HG03354 (cell line): ENCODE results near the gene AKAP8L.

Experiments
- ATAC-seq: cut with Tn5 transposase; IDR thresholded peaks from one replicate; pipeline ENCODE4 v1.9.1; 2021; ENCODE audit warnings: mild to moderate bottlenecking; ENCODE audit not compliant: unreplicated experiment, poor library complexity, severe bottlenecking

The AKAP8L gene

GRCh38 chr19:15436826-15437110, 18.0 kb upstream of the AKAP8L start:
- ATAC-seq = no peak

- ATAC-seq = no peak
Observed at GRCh38 chr19:15436012-15436825, 17.4 kb upstream of the AKAP8L start.

- ATAC-seq = no peak
Observed at GRCh38 chr19:15433519-15434069, 14.8 kb upstream of the AKAP8L start.

DNA sequence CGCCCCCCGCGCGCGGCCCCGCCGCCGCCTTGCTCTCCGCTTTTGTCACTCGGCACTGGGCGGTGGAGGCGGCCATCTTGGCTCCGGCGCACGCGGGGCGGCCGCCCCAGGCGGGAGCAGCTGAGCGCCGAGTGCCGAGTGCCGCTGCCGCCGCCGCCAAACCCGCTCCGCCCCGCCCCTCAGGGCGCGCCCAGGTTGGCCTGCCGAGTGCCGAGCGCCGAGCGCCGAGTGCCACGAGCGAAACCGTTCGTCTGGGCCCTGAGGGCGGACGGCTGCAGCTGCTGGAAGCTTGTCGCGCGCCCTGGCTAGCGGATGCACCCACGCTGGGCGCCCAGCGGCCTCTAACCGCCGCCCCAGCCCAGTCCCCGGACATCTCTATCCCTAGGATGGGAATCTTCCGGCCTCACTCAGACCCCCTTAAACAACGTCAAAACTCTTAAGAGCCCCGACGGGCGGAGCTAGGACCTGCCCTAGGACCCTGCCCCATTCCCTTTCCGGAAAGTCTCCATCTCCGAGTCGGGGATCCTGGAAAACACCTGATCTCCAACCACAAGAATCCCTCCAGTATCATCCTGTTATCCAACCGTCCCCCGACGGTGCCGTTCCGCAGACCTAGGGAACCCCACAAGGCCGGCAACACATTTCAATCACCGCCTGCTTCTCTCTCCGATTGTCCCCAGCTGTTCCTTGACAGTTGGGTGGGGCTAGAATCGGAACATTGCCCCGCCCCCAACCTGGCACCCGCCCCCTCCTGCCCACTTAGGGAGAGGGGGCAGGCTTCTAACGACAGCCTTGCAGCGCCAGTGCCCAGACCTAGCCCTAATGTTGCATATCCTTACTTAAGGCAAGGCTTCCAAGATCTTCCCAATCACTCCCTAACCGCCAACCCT, 14.1 kb upstream of the AKAP8L start:
- ATAC-seq = peak; percentile 71

- ATAC-seq = peak; percentile 21
Observed at GRCh38 chr19:15432018-15432494, 13.3 kb upstream of the AKAP8L start.

DNA sequence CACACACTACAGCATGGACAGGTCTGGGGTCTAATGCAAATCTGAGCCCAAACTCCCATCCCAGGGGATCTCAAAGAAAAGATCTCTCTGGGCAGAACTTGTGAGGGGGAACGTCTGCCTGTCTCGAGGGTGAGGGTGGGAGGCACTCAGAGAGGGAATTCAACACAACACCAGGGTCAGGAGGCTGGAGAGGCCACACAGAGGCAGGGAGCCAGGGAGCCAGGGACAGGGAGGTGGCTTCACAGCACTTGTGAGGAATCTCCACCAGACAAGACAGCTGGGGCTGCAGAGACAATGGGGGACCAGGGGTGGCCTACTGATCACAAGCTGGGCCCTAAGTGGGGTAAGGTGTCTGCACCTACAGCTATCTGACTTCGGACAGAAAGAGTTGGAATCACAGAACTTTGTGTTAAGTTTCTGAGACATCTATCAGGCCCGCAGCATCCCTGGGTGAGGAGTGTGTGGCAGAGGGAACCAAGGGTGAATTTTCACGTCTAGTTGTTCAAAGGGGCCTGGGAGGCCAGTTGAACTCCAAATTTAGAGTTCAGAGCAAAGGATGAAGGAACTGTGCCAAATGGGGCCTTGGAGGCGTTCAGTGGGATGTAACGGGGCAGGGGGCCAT, 12.7 kb upstream of the AKAP8L start:
- no peak for ATAC-seq

DNA sequence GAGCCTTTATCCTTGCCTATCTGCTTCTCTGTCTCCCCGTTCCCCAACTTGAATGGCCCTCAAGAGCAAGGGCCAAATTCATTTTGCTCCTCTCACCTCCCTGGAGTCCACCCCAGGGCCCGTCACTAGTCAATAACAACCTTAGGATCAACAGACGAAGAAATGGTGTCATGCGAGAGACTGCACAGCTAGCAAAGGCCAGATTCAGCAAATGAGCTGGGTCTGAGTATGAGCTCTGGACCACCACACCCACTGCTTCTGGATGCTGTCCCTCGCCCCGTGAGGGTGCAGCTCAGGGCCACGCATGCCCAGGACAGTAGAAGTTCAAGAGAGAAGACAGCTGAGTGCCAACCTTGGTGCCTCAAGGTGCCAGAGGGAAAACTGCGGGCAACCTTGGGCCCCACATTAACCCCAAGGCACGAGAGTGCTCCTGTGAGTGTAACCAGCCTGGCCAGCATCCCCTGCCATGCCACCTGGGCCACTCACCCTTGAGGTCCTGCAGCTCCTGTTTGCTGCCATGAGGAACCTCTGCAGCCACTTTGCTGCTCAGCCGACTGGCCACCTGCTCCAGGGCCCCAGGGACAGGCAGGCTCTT, 11.8 kb upstream of the AKAP8L start:
- no peak for ATAC-seq

- ATAC-seq = no peak
Observed at GRCh38 chr19:15429825-15430467, 11.2 kb upstream of the AKAP8L start.

DNA sequence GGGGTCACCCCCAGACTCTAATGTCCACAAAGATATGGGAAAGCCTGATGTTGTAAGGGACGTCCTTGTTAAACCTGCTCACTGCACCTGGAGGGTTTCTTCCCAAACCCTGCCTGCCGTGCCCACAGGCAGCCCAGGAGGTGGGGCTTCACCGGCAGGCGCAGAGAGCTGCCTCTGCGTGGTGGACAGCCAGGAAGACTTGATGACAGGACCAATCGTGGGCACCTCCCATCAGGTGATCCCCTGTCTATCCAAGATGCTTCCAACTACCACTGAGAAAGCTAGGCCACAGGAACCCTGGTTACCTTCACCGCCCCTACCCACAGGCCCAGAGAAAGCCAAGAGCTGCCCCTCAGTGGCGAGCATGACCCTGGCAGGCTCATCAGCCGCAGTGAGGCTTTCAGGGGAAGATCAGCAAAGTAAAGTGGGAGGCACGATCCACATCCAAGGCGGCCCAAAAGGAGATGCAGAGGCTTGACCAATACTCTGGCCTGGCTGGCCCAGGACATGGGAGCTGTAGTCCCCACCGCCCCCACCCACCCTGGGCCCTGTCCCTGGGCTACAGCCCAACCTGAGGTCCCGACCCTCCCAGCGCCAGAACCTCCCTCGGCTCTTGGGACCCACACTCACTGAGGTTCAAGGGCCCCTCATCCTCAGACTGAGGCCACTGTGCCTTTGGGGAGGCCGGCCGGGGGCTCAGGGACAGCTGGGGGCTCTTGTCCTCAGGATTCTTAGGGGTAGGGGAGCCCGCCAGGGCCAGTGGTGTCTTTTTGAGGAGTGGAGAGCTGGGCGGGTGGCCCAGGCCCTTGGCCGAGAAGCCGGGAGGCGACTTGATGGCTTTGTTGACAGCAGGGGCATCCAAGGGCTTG, 10.4 kb upstream of the AKAP8L start:
- no peak for ATAC-seq

DNA sequence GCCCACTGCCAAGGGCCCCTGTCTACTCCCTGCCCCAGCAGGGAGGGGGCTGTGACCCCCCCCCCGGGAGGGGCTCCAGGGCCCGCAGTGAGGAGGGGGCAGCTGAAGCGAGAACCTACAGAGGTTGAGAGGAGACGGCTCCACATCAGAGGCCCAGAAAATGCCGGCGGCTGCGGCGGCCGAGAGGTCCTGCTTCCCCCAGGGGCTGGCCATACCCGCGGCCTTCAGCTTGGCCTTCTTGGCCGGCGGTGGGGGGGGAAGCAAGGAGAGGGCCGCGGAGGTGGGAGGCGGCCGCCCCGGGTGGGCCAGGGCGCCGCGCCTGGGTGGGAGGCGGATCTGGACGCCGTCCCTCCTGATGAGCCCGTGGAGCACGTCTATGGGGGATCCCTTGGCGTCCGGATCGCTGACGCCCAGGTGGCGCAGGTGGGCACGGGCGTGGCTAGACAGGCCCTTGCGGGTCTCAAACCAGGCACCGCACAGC, 9.2 kb upstream of the AKAP8L start:
- ATAC-seq = no peak

GRCh38 chr19:15427350-15427700, 8.5 kb upstream of the AKAP8L start:
- no peak for ATAC-seq

GRCh38 chr19:15426485-15427349, 7.9 kb upstream of the AKAP8L start:
- no peak for ATAC-seq

- no peak for ATAC-seq
Observed at GRCh38 chr19:15425321-15425950, 6.6 kb upstream of the AKAP8L start.

GRCh38 chr19:15424692-15425272, 6.0 kb upstream of the AKAP8L start:
- no peak for ATAC-seq

DNA sequence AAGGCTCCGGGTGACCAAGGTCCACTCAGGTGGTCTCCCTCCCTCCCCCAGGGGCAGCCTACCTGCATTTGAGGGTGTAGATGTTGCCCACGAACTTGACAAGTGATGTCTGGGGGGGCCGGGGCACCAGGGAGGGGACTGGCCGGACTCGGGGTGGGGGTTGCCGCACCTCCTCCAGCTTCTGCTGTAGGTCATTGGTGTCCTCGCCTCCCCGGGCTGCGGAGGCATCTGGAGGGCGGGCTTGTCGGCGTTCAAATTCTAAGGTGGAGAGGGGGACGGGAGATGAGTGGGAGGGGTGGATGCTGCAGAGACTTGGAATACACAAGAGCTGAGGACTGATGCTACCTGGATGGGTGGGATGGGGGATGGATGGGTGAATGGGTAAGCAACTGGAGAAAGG, 5.3 kb upstream of the AKAP8L start:
- no peak for ATAC-seq

DNA sequence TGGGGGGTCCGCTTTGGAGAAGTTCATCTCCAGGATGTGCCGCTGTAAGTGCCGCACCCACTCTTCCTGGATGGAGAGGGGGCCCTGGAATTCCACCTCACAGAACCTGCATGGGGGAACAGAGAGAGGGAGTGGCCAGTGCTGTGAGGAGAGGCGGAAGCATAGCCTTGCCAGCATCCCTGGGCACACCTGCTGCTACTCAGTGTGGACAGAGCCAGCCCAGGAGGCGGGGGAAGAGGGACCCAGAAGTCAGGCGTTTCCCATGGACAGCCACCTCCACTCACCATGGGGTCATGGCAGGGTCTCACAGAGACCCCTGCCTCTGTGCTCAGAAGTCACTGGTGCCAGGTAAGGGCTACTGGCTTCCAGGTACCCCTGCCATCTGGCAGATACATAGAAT, 4.3 kb upstream of the AKAP8L start:
- no peak for ATAC-seq
